Medulla oblongata (tissue), 1 donor: Measurements from ENCODE around the gene GRAMD1C.

Experiments
- DNase-seq: peaks from one replicate; pipeline ENCODE4 v3.0.0-alpha.2; 2015; ENCODE audit errors: extremely low spot score

The GRAMD1C gene

DNA sequence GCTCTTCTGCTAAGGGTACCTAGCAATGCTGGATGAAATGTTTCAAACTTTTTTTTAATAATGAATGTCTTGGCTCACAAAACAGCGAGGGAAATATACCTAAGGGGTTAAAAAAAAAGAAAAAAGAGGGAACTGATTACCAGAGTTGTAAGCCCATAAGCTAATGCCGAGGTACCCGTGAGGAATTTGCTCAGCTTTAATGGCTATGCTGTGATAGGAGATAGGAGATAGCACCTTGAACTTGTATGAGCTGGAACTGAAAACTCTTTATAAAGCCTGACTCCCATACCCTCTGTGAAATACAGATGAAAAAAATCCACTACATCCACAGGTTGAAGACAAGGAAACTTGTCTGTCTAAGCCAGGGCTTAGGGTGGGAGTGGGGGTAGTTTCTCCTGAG, 13.9 kb downstream of the GRAMD1C start:
- no peak for DNase-seq

DNA sequence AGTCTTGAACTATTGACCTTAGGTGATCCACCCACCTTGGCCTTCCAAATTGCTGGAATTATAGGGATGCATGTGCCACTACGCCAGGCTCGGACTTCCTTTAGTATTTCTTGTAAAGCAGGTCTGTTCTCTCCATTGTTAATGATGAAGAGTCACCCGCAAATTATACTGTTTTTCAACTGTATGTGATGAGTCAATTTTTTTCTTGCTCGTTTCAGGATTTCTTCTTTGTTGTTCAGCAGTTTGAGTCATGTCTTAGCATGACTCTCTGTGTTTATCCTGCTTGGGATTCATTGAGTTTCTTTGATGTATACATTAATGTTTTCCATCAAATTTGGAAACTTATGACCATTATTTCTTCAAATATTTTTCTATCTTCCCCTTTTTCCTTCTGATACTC, 28.9 kb downstream of the GRAMD1C start:
- no peak for DNase-seq

DNA sequence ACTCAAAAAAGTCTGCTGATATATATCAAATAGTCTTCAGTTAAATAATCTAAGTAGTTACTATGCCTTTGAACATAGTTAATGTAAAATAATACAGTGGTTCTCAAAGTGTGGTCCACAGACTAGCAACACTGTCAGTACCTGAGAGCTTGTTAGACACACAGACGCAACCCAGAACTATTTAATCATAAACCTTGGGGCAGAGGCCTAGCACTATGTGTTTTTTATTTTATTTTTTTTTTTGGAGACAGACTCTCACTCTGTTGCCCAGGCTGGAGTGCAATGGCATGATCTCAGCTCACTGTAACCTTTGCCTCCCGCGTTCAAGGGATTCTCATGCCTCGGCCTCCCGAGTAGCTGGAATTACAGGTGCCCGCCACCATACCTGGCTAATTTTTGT, 34.7 kb downstream of the GRAMD1C start:
- DNase-seq = no peak

GRCh38 chr3:113873814-113874526, 35.4 kb downstream of the GRAMD1C start:
- no peak for DNase-seq

GRCh38 chr3:113878403-113878802, 39.8 kb downstream of the GRAMD1C start:
- DNase-seq = no peak

DNA sequence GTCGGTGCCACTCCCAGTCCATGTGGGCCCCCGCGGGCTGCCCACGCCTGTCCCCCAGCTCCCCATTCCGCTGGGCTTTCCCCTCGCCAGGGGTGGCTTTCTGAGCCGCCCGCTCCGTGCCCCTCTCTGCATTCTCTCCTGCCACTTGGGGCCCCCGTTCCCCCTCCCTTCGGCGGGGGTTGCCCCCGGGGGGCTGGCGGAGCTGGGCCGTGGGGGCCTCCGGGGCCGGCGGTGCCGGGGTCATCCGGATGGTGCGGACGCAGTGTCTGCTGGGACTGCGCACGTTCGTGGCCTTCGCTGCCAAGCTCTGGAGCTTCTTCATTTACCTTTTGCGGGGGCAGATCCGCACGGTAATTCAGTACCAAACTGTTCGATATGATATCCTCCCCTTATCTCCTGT, 46.5 kb downstream of the GRAMD1C start:
- no peak for DNase-seq

DNA sequence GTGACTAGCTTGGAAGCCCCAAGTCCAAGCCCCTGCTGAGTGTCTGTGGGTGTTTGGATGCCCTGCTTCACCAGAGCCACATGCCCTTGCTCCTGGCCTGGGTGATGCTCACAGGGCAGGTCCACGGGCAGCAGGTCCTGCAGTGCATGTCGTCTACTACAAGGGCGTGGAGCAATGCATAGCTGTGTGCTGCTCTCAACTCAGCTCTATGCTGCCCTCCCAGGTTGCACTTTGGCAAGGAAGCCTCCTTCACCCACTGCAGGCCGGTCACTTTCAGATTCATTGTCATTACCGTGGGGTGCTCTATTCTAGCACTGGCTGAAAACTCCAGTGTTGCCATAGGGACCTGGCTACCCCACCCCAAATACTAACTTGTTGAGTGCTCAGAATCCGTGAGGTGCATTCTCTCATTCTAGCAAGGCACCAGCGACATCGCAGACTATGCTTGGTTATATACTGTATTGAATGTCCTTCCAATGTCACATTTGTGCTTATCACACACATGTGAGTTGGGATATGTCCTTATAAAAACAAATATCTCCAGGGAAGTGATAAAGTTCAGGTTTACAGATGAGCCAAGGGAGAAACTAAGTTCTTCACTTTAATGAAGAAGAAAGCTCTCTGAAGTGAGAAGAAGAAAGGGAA, 51.8 kb downstream of the GRAMD1C start:
- no peak for DNase-seq

DNA sequence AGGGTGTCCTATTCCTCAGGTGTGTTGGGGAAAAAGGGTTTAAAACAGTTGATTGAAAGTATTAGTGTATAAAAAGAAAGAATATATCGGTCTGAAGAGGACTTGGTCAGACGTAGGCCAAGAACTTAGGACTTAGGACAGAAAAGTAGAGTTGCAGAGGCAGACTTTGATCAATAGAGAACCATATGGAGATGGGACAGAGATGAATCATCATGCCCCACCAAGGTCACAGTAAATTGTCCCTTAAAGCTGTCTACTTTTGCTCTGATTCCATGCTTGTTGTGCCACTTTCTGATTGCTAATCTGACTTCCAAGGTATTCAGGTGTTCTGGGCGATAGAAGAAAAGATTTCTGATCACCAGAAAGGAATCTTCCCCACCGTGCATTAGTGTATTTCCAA, 56.3 kb downstream of the GRAMD1C start:
- DNase-seq = no peak

DNA sequence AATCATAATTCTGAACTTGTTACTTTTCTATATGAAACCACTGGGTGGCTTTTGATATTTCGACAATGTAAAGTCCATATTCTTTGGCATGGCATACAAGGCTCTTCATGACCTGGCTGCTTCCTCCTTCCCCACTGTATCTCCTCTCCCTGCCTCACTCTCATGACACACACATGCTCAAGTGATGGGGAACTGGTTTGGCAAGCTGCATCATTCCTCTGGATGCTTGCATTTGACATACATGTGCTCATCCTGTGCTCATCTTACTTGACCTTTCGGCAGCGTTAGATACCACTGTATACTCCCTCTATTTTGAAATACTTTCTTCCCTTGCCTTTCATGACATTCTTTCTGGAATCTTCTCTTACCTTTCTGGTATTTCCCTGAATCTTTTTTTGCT, 57.4 kb downstream of the GRAMD1C start:
- no peak for DNase-seq

GRCh38 chr3:113896930-113897329, 58.3 kb downstream of the GRAMD1C start:
- DNase-seq = no peak

DNA sequence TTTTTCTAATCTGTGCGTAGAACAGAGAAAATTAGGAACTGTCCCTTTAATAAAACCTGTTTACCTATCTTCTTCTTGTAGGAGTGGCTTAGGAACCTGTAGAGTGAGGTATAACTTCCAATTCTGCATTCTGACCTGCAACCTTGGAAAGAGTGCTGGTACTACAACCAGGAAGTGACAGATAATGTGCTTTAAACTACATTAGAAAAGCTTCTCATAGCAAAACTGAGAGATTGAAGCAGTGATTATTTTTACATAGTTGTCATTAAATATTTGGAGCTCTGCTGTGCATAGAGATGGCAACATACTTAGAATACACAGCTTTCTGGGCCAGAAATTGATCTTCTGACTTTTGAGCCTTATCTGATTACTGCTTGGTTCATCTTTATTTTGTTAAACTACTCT, 58.8 kb downstream of the GRAMD1C start:
- DNase-seq = no peak

DNA sequence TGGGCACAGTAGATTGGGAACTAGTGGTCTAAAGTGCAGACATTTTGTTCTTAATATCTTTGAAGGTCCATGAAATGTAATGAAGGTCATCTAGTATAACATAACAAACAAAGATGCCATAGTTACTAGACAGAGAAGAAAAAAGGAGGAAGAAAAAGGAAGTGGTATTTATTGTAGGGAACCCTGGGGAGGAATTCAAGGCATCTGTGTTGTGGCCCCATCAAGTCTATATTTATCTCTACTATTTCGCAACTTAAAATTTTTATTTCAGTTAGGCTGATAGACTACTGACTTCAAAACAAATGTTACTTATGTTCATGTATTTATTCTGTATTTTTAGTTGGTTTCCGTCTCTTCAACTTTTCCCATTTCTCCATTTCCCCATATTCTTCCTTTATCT, 60.3 kb downstream of the GRAMD1C start:
- no peak for DNase-seq

GRCh38 chr3:113906568-113907140, 68.1 kb downstream of the GRAMD1C start:
- DNase-seq = no peak

GRCh38 chr3:113908133-113908532, 69.5 kb downstream of the GRAMD1C start:
- DNase-seq = no peak

DNA sequence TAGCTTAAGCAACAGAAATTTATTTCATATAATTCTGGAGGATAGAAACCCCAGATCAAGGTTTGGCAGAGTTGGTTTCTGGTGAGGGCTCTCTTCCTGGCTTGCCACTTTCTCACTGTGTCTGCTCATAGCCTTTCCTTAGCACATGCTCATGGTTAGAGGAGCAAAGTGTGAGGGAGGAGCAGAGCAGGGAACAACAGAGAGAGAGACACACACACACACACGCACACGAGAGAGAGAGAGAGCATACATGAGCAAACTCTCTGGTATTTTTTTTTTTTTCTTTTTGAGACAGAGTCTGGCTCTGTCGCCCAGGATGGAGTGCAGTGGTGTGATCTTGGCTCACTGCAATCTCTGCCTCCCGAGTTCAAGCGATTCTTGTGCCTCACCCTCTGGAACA, 72.4 kb downstream of the GRAMD1C start:
- DNase-seq = no peak

GRCh38 chr3:113912552-113913236, 74.1 kb downstream of the GRAMD1C start:
- peak; percentile 38 for DNase-seq

GRCh38 chr3:113914646-113915045, 76.1 kb downstream of the GRAMD1C start:
- DNase-seq = no peak

- DNase-seq = no peak
Observed at GRCh38 chr3:113927556-113927955, 89.0 kb downstream of the GRAMD1C start.

DNA sequence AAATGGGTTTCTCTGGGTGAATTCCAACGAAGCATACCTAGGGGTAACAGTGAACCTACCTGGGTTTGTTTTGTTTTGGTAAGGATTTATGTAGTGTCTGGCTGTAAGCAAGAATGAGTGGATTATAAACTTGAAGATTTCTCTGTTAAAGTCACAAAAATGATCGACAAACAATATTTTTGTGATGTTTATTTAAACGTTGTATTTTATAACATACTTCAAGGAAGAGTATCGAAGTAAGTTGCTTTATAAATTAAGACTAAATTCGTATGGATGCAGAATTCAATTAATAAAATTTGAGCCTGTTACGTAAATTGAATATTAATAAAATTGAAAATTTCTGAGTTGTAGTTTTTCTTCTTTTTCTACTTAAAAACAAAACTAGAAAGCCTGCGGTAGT, 108.2 kb downstream of the GRAMD1C start:
- no peak for DNase-seq

GRCh38 chr3:113947372-113948014, 108.9 kb downstream of the GRAMD1C start, which contains the start of gene ZDHHC23:
Gene ZDHHC23, plus strand, starts transcription at chr3:113948013. Its CDS starts 790 bp downstream, at chr3:113948803.
- peak; percentile 25 for DNase-seq

DNA sequence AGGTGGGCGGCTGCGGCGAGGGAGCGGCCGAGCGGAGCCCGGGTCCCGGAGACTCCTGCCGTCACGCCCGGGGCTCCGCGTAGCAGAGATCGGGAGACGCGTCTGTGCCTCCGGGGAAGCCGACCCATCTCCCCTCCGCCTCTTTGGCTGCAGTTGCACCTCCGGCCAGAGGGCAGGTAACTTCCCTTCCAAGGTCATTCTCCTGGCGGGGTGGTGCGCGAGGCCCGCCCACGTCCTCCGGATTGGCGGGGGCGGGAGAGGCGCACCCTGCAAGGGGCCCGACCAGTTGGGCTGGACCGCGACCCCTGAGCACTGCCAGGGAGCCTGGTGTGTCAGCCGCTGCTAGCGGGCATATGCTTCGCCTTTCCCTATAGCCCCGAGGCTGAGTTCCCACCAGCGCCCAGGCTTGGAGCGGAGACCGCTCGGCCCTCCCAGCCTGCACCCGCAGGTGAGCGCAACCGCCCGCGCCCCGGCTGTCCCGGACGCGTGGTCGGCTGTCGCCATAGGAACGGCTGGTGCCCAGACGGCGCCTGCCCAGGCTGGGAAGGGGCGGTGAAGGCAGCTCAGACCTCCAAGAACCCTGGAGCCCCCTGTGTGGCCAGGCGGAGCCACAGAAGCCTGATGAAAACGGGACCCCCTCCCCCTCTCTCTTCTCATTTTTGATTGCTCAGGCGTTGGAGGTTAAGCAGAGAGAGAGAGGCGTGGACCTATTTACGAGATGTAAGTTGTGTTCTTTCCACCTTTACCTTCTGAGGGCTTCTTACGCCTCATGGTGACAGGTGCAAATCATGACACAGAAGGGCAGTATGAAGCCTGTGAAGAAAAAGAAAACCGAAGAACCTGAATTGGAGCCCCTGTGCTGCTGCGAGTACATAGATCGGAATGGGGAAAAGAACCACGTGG, 109.7 kb downstream of the GRAMD1C start:
- no peak for DNase-seq
